GM23248 (cell line): Measurements from ENCODE around the gene MTFR1L. TPM values are rescaled to one million over a fixed set of nuclear protein-coding genes. Genes with fewer than 3 reads are reported as not detected.

Source experiments
- DNase-seq: peaks from one replicate; pipeline ENCODE4 v3.0.0-alpha.2; 2015
- H2AFZ ChIP-seq: fragments of 200-600 bp; sonication (generic); 2 replicates; pipeline ENCODE4 v1.6.1; 2016; ENCODE audit warnings: antibody characterized with exemption
- H3F3A ChIP-seq: fragments of 200-600 bp; sonication (generic); 2 replicates; pipeline ENCODE4 v1.6.1; 2016; ENCODE audit warnings: mild to moderate bottlenecking, antibody characterized with exemption, mixed run types; ENCODE audit not compliant: insufficient read depth
- H3K27ac ChIP-seq: fragments of 200-600 bp; sonication (generic); 2 replicates; pipeline ENCODE4 v1.5.1; 2016; ENCODE audit warnings: mild to moderate bottlenecking
- H3K27me3 ChIP-seq: fragments of 200-600 bp; sonication (generic); replicated peaks from 2 replicates; pipeline ENCODE4 v1.6.1; 2016; ENCODE audit warnings: mild to moderate bottlenecking; ENCODE audit not compliant: insufficient read depth
- H3K36me3 ChIP-seq: fragments of 200-600 bp; sonication (generic); 2 replicates; pipeline ENCODE4 v1.6.1; 2016; ENCODE audit warnings: low read depth, mild to moderate bottlenecking
- H3K4me1 ChIP-seq: fragments of 200-600 bp; sonication (generic); 2 replicates; pipeline ENCODE4 v1.6.1; 2016; ENCODE audit warnings: mild to moderate bottlenecking; ENCODE audit not compliant: insufficient read depth
- H3K4me2 ChIP-seq: fragments of 200-600 bp; sonication (generic); one replicate; pipeline ENCODE4 v1.6.1; 2016; ENCODE audit warnings: mild to moderate bottlenecking; ENCODE audit not compliant: unreplicated experiment
- H3K4me3 ChIP-seq: fragments of 200-600 bp; sonication (generic); 2 replicates; pipeline ENCODE4 v1.5.1; 2016; ENCODE audit warnings: mild to moderate bottlenecking
- H3K79me2 ChIP-seq: fragments of 200-600 bp; sonication (generic); 2 replicates; pipeline ENCODE4 v1.6.1; 2016; ENCODE audit warnings: mild to moderate bottlenecking; ENCODE audit not compliant: insufficient read depth
- H3K9ac ChIP-seq: fragments of 200-600 bp; sonication (generic); 2 replicates; pipeline ENCODE4 v1.6.1; 2016; ENCODE audit warnings: mild to moderate bottlenecking
- H3K9me2 ChIP-seq: fragments of 200-600 bp; sonication (generic); 2 replicates; pipeline ENCODE4 v1.6.1; 2016; ENCODE audit warnings: mixed run types, mild to moderate bottlenecking, moderate library complexity; ENCODE audit not compliant: insufficient read depth
- H3K9me3 ChIP-seq: fragments of 200-600 bp; sonication (generic); one replicate; pipeline ENCODE4 v1.6.1; 2017; ENCODE audit warnings: low read depth
- H4K20me1 ChIP-seq: fragments of 200-600 bp; sonication (generic); 2 replicates; pipeline ENCODE4 v1.6.0; 2016; ENCODE audit not compliant: insufficient read depth
- EZH2 ChIP-seq: fragments of 200-600 bp; sonication (generic); IDR thresholded peaks from 2 replicates; pipeline ENCODE4 v1.6.1; 2018; ENCODE audit warnings: antibody characterized with exemption, mild to moderate bottlenecking; ENCODE audit not compliant: insufficient read depth, poor library complexity, severe bottlenecking
- EZH2phosphoT487 ChIP-seq: fragments of 200-600 bp; sonication (generic); IDR thresholded peaks from 2 replicates; pipeline ENCODE4 v1.6.1; 2018; ENCODE audit warnings: antibody characterized with exemption, moderate library complexity, mild to moderate bottlenecking, low read depth; ENCODE audit not compliant: insufficient read depth
- WGBS, 2 experiments: methylation state at CpG; one replicate each; pipeline ENCODE4 v1.1.6; 2015 to 2017; ENCODE audit warnings: low lambda C conversion rate in 2 of 2, low coverage in 1 of 2; ENCODE audit errors: missing lambda C conversion rate in 2 of 2; 5-methylcytosine and 5-hydroxymethylcytosine counted together
- in situ Hi-C: fragments of 300-500 bp; cut with MboI; formaldehyde crosslinking; loops from 2 replicates; pipeline ENCODE4 v1.15.0; 2020
- polyA plus RNA-seq: library from polyadenylated mRNA; unstranded; fragments of >200 nt; fragmentation: Nextera tagmentation; extraction: Ambion mirVana; gene quantifications from 2 replicates; pipeline ENCODE4 v1.2.1, GENCODE V29; 2016
- total RNA-seq: library from RNA; depleted of rRNA; stranded (reverse); fragments of >200 nt; shearing (Covaris generic); gene quantifications from 2 replicates; pipeline ENCODE4 v1.2.3, GENCODE V29; 2014

The MTFR1L gene
- total and polyA plus RNA-seq, 2 experiments from 2014 or later = 57.2 to 78.1 TPM

GRCh38 chr1:25815208-25816111 is 4.3 kb upstream of the MTFR1L start:
- Histone ChIP-seq H3F3A (peaks cover 12% of the 10 kb centered on the region), H3K36me3 (no peaks in the 10 kb centered on the region), H3K27me3 (no peaks in the 10 kb centered on the region), H3K27ac (no peak overlapping the region), H3K9ac (no peak overlapping the region), H4K20me1 (no peaks in the 10 kb centered on the region), H2AFZ (no peak overlapping the region), H3K9me2 (no peaks in the 10 kb centered on the region), H3K4me3 (no peak overlapping the region), H3K9me3 (no peaks in the 10 kb centered on the region), H3K4me2 (no peak overlapping the region), H3K4me1 (peaks cover 15% of the 10 kb centered on the region), H3K79me2 (peaks cover 7% of the 10 kb centered on the region)
- DNase-seq = no peak
- in situ Hi-C loops = loop anchor here (25.0 kb wide), 1 partner anchor 578 kb away; the partner anchor contains the start of genes RSRP1 and SYF2
- 91 to 92% methylated on average over 18 to 24 of the region's 24 CpGs for WGBS, 2 experiments
- no peak for TF ChIP-seq EZH2phosphoT487
- no peak for TF ChIP-seq EZH2

DNA sequence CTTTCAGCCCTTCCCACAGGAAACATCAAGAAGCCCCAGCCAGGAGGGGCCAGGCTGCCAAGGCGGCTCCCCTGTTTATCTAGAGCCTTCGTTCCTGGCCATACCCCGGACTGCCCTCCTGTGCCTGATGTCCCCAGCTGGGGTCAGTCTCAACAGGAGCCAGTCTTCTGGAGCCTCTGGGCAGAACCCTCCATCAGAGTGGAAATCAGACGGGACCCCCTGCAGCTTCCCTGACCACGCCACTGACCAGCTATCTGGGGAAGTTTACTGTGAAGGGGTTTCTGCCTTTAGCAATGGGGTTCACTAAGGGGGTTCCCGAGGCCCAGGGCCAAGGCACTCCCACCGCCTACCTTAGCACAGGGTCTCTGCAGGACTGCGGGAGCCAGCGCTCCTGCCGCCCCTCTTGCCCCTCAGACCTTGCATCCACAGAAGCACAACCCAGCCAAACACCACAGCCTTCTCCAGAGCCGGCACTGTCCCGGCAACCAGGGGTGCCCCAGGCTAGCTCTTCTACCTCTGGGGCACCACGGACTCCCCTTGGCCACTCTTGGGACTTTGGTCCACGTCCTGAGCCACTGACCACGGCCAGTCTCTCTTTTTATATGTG is 3.5 kb upstream of the MTFR1L start:
- in situ Hi-C loops = loop anchor here (25.0 kb wide), 1 partner anchor 579 kb away; the partner anchor contains the start of genes RSRP1 and SYF2
- H3K9me2 ChIP-seq = no peaks in the 10 kb centered on the region
- no peaks in the 10 kb centered on the region for H3K36me3 ChIP-seq
- H3F3A ChIP-seq = peaks cover 16% of the 10 kb centered on the region
- WGBS, 2 experiments = 91 to 92% methylated on average over 15 of the region's 15 CpGs
- H3K27me3 ChIP-seq = no peaks in the 10 kb centered on the region
- H3K9me3 ChIP-seq = no peaks in the 10 kb centered on the region
- H3K79me2 ChIP-seq = peaks cover 15% of the 10 kb centered on the region
- H3K4me3 ChIP-seq = no peak overlapping the region
- peaks cover 18% of the 10 kb centered on the region for H3K4me1 ChIP-seq
- H3K4me2 ChIP-seq = no peak overlapping the region
- no peak for TF ChIP-seq EZH2phosphoT487
- TF ChIP-seq EZH2 = no peak
- H3K9ac ChIP-seq = no peak overlapping the region
- no peak overlapping the region for H2AFZ ChIP-seq
- no peaks in the 10 kb centered on the region for H4K20me1 ChIP-seq
- DNase-seq = no peak
- H3K27ac ChIP-seq = no peak overlapping the region

GRCh38 chr1:25817840-25818501 is 1.8 kb upstream of the MTFR1L start:
- H3K4me2 ChIP-seq = peak overlapping the region; percentile 89
- peak overlapping the region; percentile 84; the same call in 1 of the 2 replicates for H2AFZ ChIP-seq

DNA sequence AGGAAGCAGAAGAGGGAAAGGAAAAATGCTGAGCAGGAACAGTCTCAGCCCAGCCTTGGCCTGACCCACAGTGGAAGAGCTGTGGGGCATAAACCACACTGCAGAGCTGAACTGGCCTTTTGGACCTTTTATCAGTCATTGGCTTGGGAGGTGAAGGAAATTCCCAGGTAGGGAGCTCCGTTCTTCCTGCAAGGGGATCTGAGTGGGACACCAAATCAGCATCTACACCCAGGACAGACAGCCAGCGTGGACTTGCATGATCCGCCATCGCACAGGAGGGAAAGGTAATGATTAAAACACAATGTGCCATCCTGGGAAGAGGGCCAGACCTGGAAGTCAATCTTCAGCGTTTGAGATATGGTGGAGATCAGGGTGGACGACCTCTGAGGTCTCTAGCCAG is 1.2 kb upstream of the MTFR1L start:
- TF ChIP-seq EZH2phosphoT487 (no peak), EZH2 (no peak)
- no peaks in the 10 kb centered on the region for H3K36me3 ChIP-seq
- H3K4me2 ChIP-seq = peak overlapping the region; percentile 89

More at GRCh38 chr1:25817840-25818501, 1.8 kb upstream of the MTFR1L start:
- H3K4me1 ChIP-seq = peaks cover 25% of the 10 kb centered on the region
- no peaks in the 10 kb centered on the region for H3K27me3 ChIP-seq
- H3K9me2 ChIP-seq = no peaks in the 10 kb centered on the region
- peak overlapping the region; percentile 83 for H3K9ac ChIP-seq
- H3K4me3 ChIP-seq = peak overlapping the region; percentile 82; the same call in 1 of the 2 replicates
- peaks cover 32% of the 10 kb centered on the region for H3K79me2 ChIP-seq
- H3K36me3 ChIP-seq = no peaks in the 10 kb centered on the region
- H3F3A ChIP-seq = peaks cover 18% of the 10 kb centered on the region
- TF ChIP-seq EZH2 (no peak), EZH2phosphoT487 (no peak)
- WGBS, 2 experiments = 51 to 57% methylated on average over 8 of the region's 8 CpGs
- in situ Hi-C loops = loop anchor here (25.0 kb wide), 1 partner anchor 581 kb away; the partner anchor contains the start of genes RSRP1 and SYF2
- H3K9me3 ChIP-seq = no peaks in the 10 kb centered on the region
- peak overlapping the region; percentile 61; the same call in 1 of the 2 replicates for H3K27ac ChIP-seq
- DNase-seq = no peak
- no peaks in the 10 kb centered on the region for H4K20me1 ChIP-seq

More for the DNA sequence above, 1.2 kb upstream of the MTFR1L start:
- peak overlapping the region; percentile 83 for H3K9ac ChIP-seq
- peak overlapping the region; percentile 82 for H3K4me3 ChIP-seq
- no peaks in the 10 kb centered on the region for H3K27me3 ChIP-seq
- peak; percentile 29 for DNase-seq
- no peaks in the 10 kb centered on the region for H4K20me1 ChIP-seq
- H3K9me2 ChIP-seq = no peaks in the 10 kb centered on the region
- H3K79me2 ChIP-seq = peaks cover 38% of the 10 kb centered on the region
- H2AFZ ChIP-seq = peak overlapping the region; percentile 84
- WGBS, 2 experiments = 13 to 16% methylated on average over 6 of the region's 6 CpGs
- H3K9me3 ChIP-seq = no peaks in the 10 kb centered on the region
- in situ Hi-C loops = loop anchor here (25.0 kb wide), 1 partner anchor 581 kb away; the partner anchor contains the start of genes RSRP1 and SYF2
- H3K4me1 ChIP-seq = peaks cover 25% of the 10 kb centered on the region
- H3F3A ChIP-seq = peaks cover 18% of the 10 kb centered on the region
- H3K27ac ChIP-seq = peak overlapping the region; percentile 61
